Endothelial cell of umbilical vein (primary cell): ENCODE measurements around the gene DISP1. TPM values are rescaled to one million over a fixed set of nuclear protein-coding genes. Genes with fewer than 3 reads are reported as not detected.

Source experiments
- BruUV-seq: library from RNA; stranded (reverse); fragments of 400-500 nt; replicated peaks from 2 replicates; lab custom pipeline; 2021; lab: Mats Ljungman, UMichigan
- CTCF ChIA-PET: fragments of 300-600, 350-600 bp; sonication (Branson Sonifier 250); formaldehyde crosslinking; loops from one replicate; lab custom pipeline; 2021; ENCODE audit warnings: antibody characterized with exemption, inconsistent platforms; lab: Charles Lee
- POLR2A ChIA-PET: fragments of 300-600, 350-600 bp; sonication (Branson Sonifier 250); formaldehyde crosslinking; loops from one replicate; lab custom pipeline; 2021; ENCODE audit warnings: antibody characterized with exemption, inconsistent platforms; lab: Charles Lee
- DNase-seq: peaks from one replicate; pipeline ENCODE4 v3.0.0-alpha.2; 2011; ENCODE audit warnings: low read depth, low spot score
- FAIRE-seq: peaks from 2 replicates; lab custom pipeline; 2011; peaks lifted over from hg19 to GRCh38; lab: Jason Lieb, UNC
- H2AFZ ChIP-seq: 2 replicates; pipeline ENCODE4 v1.6.0; 2012; ENCODE audit warnings: low read depth, low read length, control low read depth, inconsistent platforms
- H3K27ac ChIP-seq: 2 replicates; pipeline ENCODE4 v1.5.1; 2011; ENCODE audit warnings: low read depth, mild to moderate bottlenecking, control low read depth, low read length, moderate library complexity; ENCODE audit not compliant: insufficient read depth
- H3K27me3 ChIP-seq, 2 experiments: 2 replicates each; pipeline versions ENCODE4 v1.6.0 to v1.6.1; 2011; ENCODE audit warnings: low read length in 2 of 2, mixed read lengths in 1 of 2; ENCODE audit not compliant: control insufficient read depth in 2 of 2, insufficient read depth in 2 of 2
- H3K36me3 ChIP-seq, 2 experiments: 2 replicates in 1 of 2; 3 replicates in 1 of 2; pipeline ENCODE4 v1.5.1; 2011; ENCODE audit warnings: low read length in 2 of 2, mild to moderate bottlenecking in 1 of 2, moderate library complexity in 1 of 2; ENCODE audit not compliant: control insufficient read depth in 2 of 2, insufficient read depth in 2 of 2; ENCODE audit errors: extremely low read depth in 1 of 2
- H3K4me1 ChIP-seq: 3 replicates; pipeline ENCODE4 v1.5.1; 2011; ENCODE audit warnings: mild to moderate bottlenecking, low read length; ENCODE audit not compliant: control insufficient read depth, insufficient read depth; ENCODE audit errors: extremely low read depth
- H3K4me2 ChIP-seq: 2 replicates; pipeline ENCODE4 v1.6.1; 2011; ENCODE audit warnings: low read length, control low read depth, mixed read lengths; ENCODE audit not compliant: insufficient read depth
- H3K4me3 ChIP-seq, 3 experiments: fragments of 200-600 bp in 1 of 3; sonication (generic), shearing (Covaris generic) in 1 of 3; replicated peaks in 1 of 3; 2 replicates each; pipeline ENCODE4 v1.5.1; 2011 to 2016; ENCODE audit warnings: control low read depth in 3 of 3, low read length in 3 of 3, mild to moderate bottlenecking in 2 of 3, inconsistent platforms in 1 of 3, low read depth in 1 of 3, moderate library complexity in 1 of 3; ENCODE audit not compliant: insufficient read depth in 1 of 3
- H3K79me2 ChIP-seq: 2 replicates; pipeline ENCODE4 v1.6.0; 2012; ENCODE audit warnings: low read length, inconsistent platforms; ENCODE audit not compliant: control insufficient read depth, insufficient read depth
- H3K9ac ChIP-seq: replicated peaks from 2 replicates; pipeline ENCODE3; 2011; ENCODE audit warnings: low read length, control low read depth; ENCODE audit not compliant: insufficient read depth; ENCODE audit errors: extremely low read depth
- H3K9me1 ChIP-seq: replicated peaks from 3 replicates; pipeline ENCODE4 v1.6.0; 2011; ENCODE audit warnings: mild to moderate bottlenecking, low read length; ENCODE audit not compliant: control insufficient read depth, insufficient read depth; ENCODE audit errors: extremely low read depth
- H3K9me3 ChIP-seq: replicated peaks from 2 replicates; pipeline ENCODE4 v1.5.1; 2012; ENCODE audit warnings: low read length, inconsistent platforms; ENCODE audit not compliant: control insufficient read depth, insufficient read depth
- H4K20me1 ChIP-seq: replicated peaks from 2 replicates; pipeline ENCODE3; 2011; ENCODE audit warnings: mild to moderate bottlenecking, low read length; ENCODE audit not compliant: control insufficient read depth, insufficient read depth; ENCODE audit errors: extremely low read depth
- EZH2 ChIP-seq: IDR thresholded peaks from 2 replicates; pipeline ENCODE4 v1.6.1; 2012; ENCODE audit warnings: borderline replicate concordance, low read depth, mild to moderate bottlenecking, moderate library complexity, low read length, inconsistent platforms; ENCODE audit not compliant: severe bottlenecking
- FOS ChIP-seq: IDR thresholded peaks from 2 replicates; pipeline ENCODE4 v1.6.1; 2011; ENCODE audit warnings: mild to moderate bottlenecking, low read length, moderate library complexity, borderline replicate concordance; ENCODE audit not compliant: insufficient read depth
- GATA2 ChIP-seq: IDR thresholded peaks from 2 replicates; pipeline ENCODE4 v1.7.0; 2011; ENCODE audit warnings: low read depth, mild to moderate bottlenecking, moderate library complexity, mixed read lengths, low read length; ENCODE audit not compliant: insufficient read length, insufficient read depth
- JUN ChIP-seq: IDR thresholded peaks from 2 replicates; pipeline ENCODE4 v1.6.1; 2011; ENCODE audit warnings: borderline replicate concordance, low read depth; ENCODE audit not compliant: insufficient read length, insufficient read depth
- MYC ChIP-seq: IDR thresholded peaks from one replicate; pipeline ENCODE4 v1.6.1; 2011; ENCODE audit warnings: mild to moderate bottlenecking, low read depth, low read length
- POLR2A ChIP-seq: IDR thresholded peaks from 2 replicates; pipeline ENCODE4 v1.6.1; 2012; ENCODE audit warnings: low read depth, mild to moderate bottlenecking, control low read depth, low read length
- POLR2AphosphoS5 ChIP-seq: IDR thresholded peaks from 2 replicates; pipeline ENCODE4 v1.6.1; 2012; ENCODE audit warnings: low read depth, mild to moderate bottlenecking, control low read depth, low read length, moderate library complexity; ENCODE audit not compliant: insufficient read depth
- dilution Hi-C: fragments of 300-500 bp; cut with MboI; formaldehyde crosslinking; loops from one replicate; pipeline ENCODE4 v1.15.0; 2019; ENCODE audit warnings: low sequenced_read_pairs; ENCODE audit not compliant: extremely low pct_ligation_motif_present
- intact Hi-C: fragments of 100-400 bp; cut with micrococcal nuclease; formaldehyde crosslinking; loops from one replicate; pipeline ENCODE4 v1.10.0; 2022
- polyA plus RNA-seq, 4 experiments: library from polyadenylated mRNA; depleted of rRNA in 3 of 4; stranded (reverse) in 3 of 4; unstranded in 1 of 4; fragments of >200 nt; gene quantifications; 2 replicates each; pipeline versions ENCODE4 v1.2.1 to v1.2.3, GENCODE V29; 2011 to 2012; ENCODE audit warnings: missing spikeins in 1 of 4
- total RNA-seq: library from RNA; stranded (reverse); gene quantifications from 2 replicates; pipeline ENCODE4 v1.2.3, GENCODE V29; 2021
- TF ChIP-seq, protein P1 (sequence below), 2 donors: IDR thresholded peaks; 1 replicate in 1 of 2; 2 replicates in 1 of 2; pipeline ENCODE4 v1.5.1; 2011; ENCODE audit warnings: low read length in 2 of 2, mild to moderate bottlenecking in 2 of 2, moderate library complexity in 2 of 2, control low read depth in 1 of 2, inconsistent platforms in 1 of 2, low read depth in 1 of 2; ENCODE audit not compliant: insufficient read depth in 1 of 2; ENCODE audit errors: extremely low read depth in 1 of 2
- TF ChIP-seq, protein P2 (sequence below): IDR thresholded peaks from 2 replicates; pipeline ENCODE4 v1.6.1; 2011; ENCODE audit not compliant: insufficient read depth, insufficient read length

DISP1 gene
- total and polyA plus RNA-seq, 2 donors (not counting 3 experiments of a cell fraction or from before 2014, with no cell fraction given): 3.9 TPM

DNA sequence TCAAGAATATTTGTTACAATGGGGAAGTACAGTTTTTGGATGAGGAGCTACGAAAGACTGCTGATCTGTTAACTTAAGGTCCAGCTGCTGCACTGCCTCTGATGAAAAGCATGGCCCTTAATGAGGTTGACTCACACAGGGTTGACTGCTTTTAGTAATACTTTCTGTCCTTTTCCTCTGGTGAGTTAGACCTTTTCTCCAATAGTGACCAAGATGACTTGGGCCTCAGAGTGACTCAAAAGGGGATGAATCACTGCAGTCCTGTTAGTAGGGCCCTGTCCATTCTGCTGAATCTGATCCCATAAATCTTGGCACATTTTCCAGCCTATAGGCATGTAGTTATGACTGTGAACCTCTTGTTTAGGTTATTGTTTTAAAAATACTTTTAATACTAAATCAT is 2.7 kb downstream of the DISP1 start:
- DNase-seq (peak; percentile 76), FAIRE-seq (peak; percentile 98)
- no TSS peak for BruUV-seq
- H4K20me1 ChIP-seq: no peaks in the 10 kb centered on the region
- TF ChIP-seq GATA2 (no peak), FOS (peak; percentile 98), JUN (peak; percentile 73)
- CTCF ChIA-PET: interaction anchor here (1.0 to 1.3 kb wide), 3 partner anchors 104 to 272 kb away, joined by 3 to 4 read pairs (median 3); no protein-coding TSS in a partner anchor
- no peak overlapping the region for H3K4me3 ChIP-seq
- peaks cover 16% of the 10 kb centered on the region for H3K79me2 ChIP-seq
- no peaks in the 10 kb centered on the region for H3K9me3 ChIP-seq
- peak overlapping the region; percentile 42 for H3K27ac ChIP-seq
- dilution Hi-C loops: no loop called here
- H2AFZ ChIP-seq: no peak overlapping the region
- no peaks in the 10 kb centered on the region for H3K9me1 ChIP-seq
- peak overlapping the region; percentile 8 for H3K4me2 ChIP-seq
- POLR2A ChIA-PET: no interaction called here
- H3K4me1 ChIP-seq: peaks cover 25% of the 10 kb centered on the region
- intact Hi-C loops: loop anchor here (10.0 kb wide), 1 partner anchor 887 kb away; no protein-coding TSS in a partner anchor
- no peaks in the 10 kb centered on the region for H3K36me3 ChIP-seq
- no peak overlapping the region for H3K9ac ChIP-seq
- H3K27me3 ChIP-seq: no peaks in the 10 kb centered on the region

DNA sequence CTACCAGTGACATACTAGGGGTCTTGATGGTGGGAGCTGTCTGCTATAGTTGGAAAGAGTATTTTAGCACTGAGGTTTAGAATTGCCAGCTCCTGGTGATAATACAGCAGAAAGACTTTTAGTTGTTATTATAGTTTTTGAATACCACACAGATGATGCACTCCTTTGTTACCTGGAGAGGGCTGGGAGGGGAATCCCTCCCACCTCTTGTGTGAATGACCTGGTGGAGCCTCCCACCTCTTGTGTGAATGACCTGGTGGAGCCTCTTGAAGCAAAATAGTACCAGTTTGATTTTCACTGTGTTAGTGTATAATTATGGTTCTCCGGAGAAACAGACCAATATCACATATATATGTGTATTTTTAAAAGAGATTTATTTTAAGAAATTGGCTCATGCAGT is 3.3 kb downstream of the DISP1 start:
- H3K9me1 ChIP-seq: no peaks in the 10 kb centered on the region
- H3K4me2 ChIP-seq: no peak overlapping the region
- FAIRE-seq (no peak), DNase-seq (no peak)
- H3K9me3 ChIP-seq: no peaks in the 10 kb centered on the region
- intact Hi-C loops (loop anchor here (10.0 kb wide), 1 partner anchor 887 kb away; no protein-coding TSS in a partner anchor), dilution Hi-C loops (no loop called here)
- ChIA-PET CTCF (interaction anchor here (1.2 kb wide), 1 partner anchor 272 kb away, joined by 3 read pairs; no protein-coding TSS in a partner anchor), POLR2A (no interaction called here)
- H3K27me3 ChIP-seq: no peaks in the 10 kb centered on the region
- H3K9ac ChIP-seq: no peak overlapping the region
- H4K20me1 ChIP-seq: no peaks in the 10 kb centered on the region
- H3K27ac ChIP-seq: peak overlapping the region; percentile 4
- H3K36me3 ChIP-seq: no peaks in the 10 kb centered on the region
- H2AFZ ChIP-seq: no peak overlapping the region
- TF ChIP-seq POLR2AphosphoS5 (no peak), POLR2A (no peak), EZH2 (no peak), GATA2 (no peak), MYC (no peak), JUN (no peak)
- TF ChIP-seq, protein P1, sequence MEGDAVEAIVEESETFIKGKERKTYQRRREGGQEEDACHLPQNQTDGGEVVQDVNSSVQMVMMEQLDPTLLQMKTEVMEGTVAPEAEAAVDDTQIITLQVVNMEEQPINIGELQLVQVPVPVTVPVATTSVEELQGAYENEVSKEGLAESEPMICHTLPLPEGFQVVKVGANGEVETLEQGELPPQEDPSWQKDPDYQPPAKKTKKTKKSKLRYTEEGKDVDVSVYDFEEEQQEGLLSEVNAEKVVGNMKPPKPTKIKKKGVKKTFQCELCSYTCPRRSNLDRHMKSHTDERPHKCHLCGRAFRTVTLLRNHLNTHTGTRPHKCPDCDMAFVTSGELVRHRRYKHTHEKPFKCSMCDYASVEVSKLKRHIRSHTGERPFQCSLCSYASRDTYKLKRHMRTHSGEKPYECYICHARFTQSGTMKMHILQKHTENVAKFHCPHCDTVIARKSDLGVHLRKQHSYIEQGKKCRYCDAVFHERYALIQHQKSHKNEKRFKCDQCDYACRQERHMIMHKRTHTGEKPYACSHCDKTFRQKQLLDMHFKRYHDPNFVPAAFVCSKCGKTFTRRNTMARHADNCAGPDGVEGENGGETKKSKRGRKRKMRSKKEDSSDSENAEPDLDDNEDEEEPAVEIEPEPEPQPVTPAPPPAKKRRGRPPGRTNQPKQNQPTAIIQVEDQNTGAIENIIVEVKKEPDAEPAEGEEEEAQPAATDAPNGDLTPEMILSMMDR (IDR thresholded peaks at IDR 0.05; ENCODE audit: extremely low read depth in 1 of 2, insufficient read depth in 1 of 2, low read depth in 1 of 2, low read length in 2 of 2): no peak
- TF ChIP-seq, protein P2, sequence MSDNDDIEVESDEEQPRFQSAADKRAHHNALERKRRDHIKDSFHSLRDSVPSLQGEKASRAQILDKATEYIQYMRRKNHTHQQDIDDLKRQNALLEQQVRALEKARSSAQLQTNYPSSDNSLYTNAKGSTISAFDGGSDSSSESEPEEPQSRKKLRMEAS: no peak
- peaks cover 19% of the 10 kb centered on the region for H3K79me2 ChIP-seq
- BruUV-seq: no TSS peak
- peaks cover 25% of the 10 kb centered on the region for H3K4me1 ChIP-seq
- no peak overlapping the region for H3K4me3 ChIP-seq
